Erythroblast (primary cell): Measurements from ENCODE around the gene GPRC5C.

Source experiments
- GATA1 ChIP-seq: IDR thresholded peaks from 2 replicates; pipeline ENCODE4 v1.6.1; 2011; ENCODE audit warnings: low read depth, mild to moderate bottlenecking, control low read depth, low read length, moderate library complexity
- POLR2A ChIP-seq: IDR thresholded peaks from 2 replicates; pipeline ENCODE4 v1.6.1; 2011; ENCODE audit warnings: mild to moderate bottlenecking, low read length

- TF ChIP-seq POLR2A: no peak
- TF ChIP-seq GATA1: no peak
Observed at GRCh38 chr17:74445158-74445557, 13.3 kb downstream of the GPRC5C start.
